ENCODE data around the gene FCN1.

FCN1 gene

GRCh38 chr9:134898319-134898718 is 19.4 kb downstream of the FCN1 start:
- no peak for TF ChIP-seq CTCF (conservative IDR thresholded peaks at IDR 0.05)
- H3K27ac ChIP-seq, result no peak overlapping the region

GRCh38 chr9:134897584-134898170 is 20.0 kb downstream of the FCN1 start:
- TF ChIP-seq CTCF (conservative IDR thresholded peaks at IDR 0.05), result no peak
- no peak overlapping the region for H3K27ac ChIP-seq

- TF ChIP-seq CTCF (conservative IDR thresholded peaks at IDR 0.05), result no peak
- peak overlapping the region; percentile 67 for H3K27ac ChIP-seq
These were observed 20.7 kb downstream of the FCN1 start for GRCh38 chr9:134896834-134897583.

GRCh38 chr9:134895908-134896833 is 21.5 kb downstream of the FCN1 start:
- H3K27ac ChIP-seq, result peak overlapping the region; percentile 67
- TF ChIP-seq CTCF (conservative IDR thresholded peaks at IDR 0.05), result no peak

DNA sequence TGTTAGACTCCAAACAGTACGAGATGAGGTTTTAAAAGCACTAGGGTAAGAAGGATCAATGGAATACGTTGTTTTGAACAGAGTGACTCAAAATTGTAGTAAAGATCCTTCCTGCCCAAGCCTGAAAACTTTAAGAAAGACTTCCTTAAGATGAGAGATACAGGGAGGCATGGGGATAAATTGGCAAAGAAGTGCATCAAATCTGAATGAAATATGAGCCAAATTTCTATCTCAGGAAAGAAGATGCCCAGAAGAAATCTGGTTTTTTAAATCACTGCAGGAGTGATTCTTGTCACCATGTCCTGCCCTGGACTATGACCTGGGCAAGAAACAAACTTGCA is 22.2 kb downstream of the FCN1 start:
- H3K27ac ChIP-seq, result peak overlapping the region; percentile 67
- TF ChIP-seq CTCF (conservative IDR thresholded peaks at IDR 0.05), result no peak

GRCh38 chr9:134895097-134895496 is 22.6 kb downstream of the FCN1 start:
- TF ChIP-seq CTCF (conservative IDR thresholded peaks at IDR 0.05), result no peak
- peak overlapping the region; percentile 67 for H3K27ac ChIP-seq

Data from VCaP (cell line).